Activated CD8-positive, alpha-beta memory T cell treated with anti-CD3 and anti-CD28 coated beads, Interleukin-2, amount 50 U/mL, for 4 hours (primary cell): ENCODE results near the gene PRKACB.
"Not testable (repeated sequence)": the region's sequence is repeated elsewhere in the genome, so short reads cannot be mapped to it uniquely, and the experiment has no call there.

Experiments used
- DNase-seq: peaks from one replicate; pipeline ENCODE4 v3.0.0-alpha.2; 2020

Gene PRKACB

DNA sequence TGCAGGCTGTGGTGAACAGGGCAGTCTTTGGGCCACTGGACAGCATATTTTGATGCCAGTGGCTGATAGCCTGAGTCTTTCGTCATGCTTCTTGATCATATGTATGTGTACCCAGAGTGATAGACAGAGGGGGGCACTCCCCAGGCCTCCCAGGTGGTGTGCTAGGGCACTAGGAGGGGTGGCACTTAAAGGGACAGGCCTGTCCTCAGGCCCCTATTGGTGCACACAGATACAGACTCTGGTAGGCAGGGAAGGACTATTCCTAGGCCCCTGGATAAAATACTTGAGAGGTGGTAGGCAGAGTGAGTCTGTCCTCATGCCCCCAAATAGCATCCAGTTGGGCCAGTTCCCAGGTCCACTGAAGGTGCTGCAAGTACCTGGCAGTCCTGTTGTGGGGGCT, 80.8 kb downstream of the PRKACB start:
- no peak for DNase-seq

DNA sequence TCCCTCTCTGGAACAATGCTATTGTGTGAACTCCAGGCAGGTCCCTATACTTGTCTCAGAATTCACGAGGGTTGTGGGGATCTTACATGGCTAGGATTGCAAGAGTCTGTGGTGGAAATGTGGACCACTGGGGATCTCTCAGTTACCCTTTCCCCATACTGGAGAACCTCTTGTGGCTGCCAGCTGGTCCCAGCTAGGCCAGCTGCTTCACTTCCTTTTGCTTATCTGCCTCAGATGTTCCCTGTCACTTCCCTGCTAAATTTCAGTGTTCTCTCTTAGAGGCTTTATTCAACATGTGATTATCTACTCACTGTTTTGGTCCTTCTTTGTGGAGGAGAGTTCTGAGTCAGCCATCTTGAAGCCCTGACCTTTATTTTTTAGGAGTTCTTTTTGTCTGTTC, 81.6 kb downstream of the PRKACB start:
- DNase-seq: no peak

DNA sequence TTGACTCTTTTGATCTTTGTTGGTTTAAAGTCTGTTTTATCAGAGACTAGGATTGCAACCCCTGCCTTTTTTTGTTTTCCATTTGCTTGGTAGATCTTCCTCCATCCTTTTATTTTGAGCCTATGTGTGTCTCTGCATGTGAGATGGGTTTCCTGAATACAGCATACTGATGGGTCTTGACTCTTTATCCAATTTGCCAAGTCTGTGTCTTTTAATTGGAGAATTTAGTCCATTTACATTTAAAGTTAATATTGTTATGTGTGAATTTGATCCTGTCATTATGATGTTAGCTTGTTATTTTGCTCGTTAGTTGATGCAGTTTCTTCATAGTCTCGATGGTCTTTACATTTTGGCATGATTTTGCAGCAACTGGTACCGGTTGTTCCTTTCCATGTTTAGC, 88.6 kb downstream of the PRKACB start:
- DNase-seq: not testable (repeated sequence)

DNA sequence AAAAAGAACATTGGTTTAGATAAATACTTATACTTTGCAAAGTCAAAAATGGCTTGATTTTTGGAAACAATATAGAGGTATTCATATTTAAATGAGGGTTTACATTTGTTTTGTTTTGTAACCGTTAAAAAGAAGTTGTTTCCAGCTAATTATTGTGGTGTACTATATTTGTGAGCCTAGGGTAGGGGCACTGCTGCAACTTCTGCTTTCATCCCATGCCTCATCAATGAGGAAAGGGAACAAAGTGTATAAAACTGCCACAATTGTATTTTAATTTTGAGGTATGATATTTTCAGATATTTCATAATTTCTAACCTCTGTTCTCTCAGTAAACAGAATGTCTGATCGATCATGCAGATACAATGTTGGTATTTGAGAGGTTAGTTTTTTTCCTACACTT, 92.2 kb downstream of the PRKACB start:
- no peak for DNase-seq

DNA sequence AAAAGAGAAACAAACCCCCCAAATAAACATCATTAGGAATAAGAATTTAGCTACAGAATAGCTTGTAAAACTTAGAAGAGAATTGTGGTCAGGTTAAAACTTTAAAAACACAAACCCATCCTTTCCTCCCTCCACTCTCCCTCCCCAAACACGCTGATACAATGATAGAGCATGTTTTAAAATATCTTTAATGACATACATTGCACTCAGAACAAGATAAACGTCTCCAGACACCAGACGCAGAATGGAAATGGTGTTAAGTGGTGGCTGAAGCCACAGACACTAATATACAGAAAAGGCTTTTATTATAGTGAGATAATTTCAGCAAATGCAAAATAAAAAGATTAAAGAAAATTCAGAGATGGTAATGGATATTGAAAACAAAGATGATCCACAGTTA, 98.6 kb downstream of the PRKACB start:
- DNase-seq: no peak

DNA sequence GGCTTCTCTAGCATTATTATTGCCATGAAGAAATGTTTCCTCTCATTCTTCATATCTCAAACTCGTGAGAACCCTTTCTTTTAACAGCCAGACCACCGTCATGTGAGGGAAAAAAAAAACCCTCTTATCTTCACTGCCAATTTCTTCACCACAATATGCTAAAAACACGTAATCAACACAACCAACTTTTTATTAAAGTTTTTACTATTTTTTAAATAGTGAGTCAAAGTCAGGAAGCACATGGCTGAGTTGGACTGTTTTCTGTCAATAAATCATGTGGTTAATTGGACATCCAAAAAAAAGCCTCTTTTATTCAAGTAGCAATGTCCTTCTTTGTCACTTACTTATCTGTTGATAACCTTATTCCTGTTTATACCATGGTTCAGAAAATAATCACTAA, 101.5 kb downstream of the PRKACB start:
- DNase-seq: no peak

DNA sequence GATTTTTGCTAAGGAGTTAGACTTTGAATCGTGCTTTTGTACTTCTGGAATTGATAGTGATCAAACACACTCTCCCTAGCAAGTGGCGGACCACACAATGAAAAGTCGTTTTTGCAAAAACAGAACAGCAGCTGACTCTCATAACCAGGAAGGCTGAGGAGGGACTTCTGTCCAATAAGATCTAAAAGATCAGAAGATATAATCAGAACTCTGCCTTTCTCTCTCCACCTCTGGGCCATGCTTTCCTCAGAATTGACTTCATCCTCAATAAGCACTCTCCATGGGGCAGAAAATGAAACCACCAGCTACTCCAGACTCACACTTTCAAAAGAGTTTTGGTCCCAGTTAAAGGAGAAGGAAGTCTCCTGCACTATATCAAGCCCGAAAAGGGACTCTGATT, 102.1 kb downstream of the PRKACB start:
- DNase-seq: no peak

DNA sequence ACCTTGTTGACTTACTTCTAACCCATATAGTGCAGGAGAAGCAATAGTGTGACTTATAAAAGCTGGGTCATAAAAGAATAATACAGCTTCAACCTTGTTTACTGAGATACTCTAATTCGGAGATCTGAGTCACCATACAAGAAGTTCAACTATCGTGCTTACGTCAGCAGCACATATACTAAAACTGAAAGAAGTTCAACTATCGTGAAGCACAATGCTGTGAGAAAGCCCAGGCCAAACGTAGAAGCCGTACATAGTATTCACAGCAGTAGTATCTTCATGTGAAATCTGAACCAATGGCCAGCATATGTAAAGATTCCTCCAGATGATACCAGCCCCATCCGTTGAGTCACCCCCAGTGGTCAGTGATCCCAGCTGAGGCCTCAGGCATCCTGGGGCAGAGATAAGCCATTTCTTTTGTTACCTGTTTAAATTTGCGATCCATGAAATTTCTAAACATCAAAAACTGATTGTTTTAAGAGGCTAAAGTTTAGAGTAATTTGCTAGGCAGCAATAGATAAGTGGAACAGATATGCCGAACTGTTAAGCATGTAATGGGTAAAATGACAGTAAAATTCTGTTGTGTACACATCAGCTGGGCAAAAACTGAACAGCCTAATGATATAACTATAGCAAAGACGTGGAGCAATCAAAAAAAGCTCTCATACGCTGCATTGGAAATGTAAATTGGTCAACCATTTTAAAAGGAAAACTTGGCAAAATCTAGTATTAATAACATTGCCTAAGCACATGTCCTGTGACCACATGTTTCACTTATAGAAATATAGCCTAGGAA, 103.6 kb downstream of the PRKACB start:
- no peak for DNase-seq

DNA sequence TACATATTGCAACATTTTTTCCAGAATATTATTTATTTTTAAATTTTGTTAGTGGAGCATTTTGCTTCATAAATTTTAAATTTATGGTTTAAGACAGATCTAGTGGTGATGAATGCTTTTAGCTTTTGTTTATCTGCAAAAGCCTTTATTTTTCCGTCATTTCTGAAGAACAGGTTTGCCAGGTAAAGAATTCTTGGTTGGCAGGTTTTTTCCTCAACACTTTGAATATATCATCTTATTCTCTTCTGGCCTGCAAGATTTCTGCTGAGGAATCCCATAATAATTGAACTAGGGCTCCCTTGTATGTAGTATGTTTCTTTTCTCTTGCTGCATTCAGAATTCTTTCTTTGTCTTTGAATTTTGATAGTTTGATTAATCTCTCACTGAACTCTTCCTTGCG, 106.6 kb downstream of the PRKACB start:
- DNase-seq: no peak

DNA sequence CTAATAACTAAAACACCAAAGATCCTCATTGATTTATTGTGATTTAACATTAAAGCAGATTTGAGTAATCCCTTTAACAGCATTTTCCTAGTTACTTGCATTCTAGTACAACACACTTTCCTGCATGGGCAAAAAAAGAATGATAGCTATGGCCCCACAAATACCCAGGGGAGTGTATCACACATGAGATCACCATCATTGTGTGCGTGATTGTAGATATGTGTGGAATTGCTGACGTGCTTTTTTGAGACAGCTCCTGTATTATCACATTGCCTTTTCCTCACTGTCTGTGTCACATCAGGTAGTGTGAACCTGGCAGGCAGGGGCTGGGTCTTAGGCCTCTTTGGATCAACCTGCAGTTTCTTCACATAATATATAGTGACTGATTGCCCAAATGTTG, 109.0 kb downstream of the PRKACB start:
- DNase-seq: no peak

DNA sequence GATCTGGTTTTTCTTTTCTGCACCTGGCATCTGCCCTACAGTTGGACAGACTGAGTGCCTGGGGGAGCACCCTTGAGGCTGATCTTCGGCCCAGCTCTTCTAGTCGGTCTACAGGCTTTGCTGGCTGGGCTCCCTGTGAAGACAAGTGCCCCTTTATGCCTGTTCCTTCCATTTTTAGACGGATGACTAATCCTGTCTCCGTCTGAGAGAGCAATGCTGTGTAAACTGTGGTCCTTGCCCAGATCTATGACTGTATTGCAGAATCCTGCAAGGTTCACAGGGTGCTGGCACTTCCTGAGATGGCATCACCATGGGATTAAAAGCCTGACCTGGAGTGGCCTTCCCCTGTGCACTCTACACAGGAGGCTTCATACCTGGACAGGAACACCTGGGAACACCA, 109.8 kb downstream of the PRKACB start:
- no peak for DNase-seq

DNA sequence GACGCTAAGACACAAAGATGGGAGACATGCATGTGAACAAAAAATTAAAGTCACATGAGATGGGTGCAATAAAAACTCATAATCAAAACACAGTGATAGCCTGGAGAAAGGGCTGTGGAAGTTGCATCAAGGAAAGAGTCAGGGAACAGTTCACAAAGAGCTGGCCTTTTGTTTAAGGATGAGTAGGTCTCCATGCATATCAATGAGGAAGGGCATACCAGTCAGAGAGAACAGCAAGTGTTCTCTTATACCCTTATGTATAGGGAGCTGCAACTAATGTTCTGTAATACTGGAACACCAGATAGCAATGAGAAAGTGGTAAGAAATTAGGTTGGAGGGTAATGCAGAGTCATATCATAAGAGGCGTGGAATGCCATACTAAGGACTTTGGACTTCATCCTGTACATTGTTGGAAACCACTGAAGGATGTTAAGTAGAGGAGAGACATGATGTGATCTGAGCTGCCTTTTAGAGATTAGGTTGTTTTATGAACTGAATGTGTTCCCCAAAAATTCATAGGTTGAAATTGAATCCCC, 110.7 kb downstream of the PRKACB start:
- DNase-seq: no peak

DNA sequence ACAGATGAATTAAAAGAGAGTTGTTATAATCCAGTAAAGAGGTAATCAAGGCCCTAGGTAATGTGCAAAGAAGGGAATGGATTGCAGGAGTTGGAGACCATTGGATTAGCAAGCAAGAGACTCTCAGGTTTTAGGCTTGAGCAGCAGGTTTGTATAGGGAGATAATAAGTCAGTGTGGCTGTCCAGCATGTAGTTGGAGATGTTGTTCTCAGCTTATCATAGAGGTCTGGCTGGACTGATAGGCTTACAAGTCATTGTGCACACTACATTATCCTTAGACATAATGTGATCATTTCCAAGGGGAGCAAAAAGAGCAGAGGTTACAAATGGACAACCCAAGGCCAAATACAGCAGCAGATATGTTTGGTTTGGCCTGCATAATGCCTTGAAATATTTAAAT, 111.5 kb downstream of the PRKACB start:
- DNase-seq: no peak

DNA sequence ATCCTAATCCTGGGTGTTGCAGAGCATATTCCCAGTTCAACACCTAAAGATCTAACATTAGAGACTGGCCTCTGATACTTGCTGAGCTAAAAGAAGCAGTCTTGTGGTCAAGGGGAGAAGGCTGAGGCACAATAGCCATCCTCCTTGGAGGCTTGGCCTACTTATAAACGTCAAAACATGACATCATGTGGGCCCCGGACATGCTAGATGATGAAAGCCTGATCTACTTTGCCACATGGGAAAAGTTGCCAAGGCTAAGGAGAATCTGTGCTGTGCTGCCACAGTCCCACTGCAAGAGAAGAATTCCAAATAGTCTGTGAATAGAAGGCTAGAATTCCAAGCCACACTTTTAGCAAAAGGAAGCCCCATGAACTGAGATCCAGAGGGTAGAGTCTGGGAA, 113.5 kb downstream of the PRKACB start:
- no peak for DNase-seq

DNA sequence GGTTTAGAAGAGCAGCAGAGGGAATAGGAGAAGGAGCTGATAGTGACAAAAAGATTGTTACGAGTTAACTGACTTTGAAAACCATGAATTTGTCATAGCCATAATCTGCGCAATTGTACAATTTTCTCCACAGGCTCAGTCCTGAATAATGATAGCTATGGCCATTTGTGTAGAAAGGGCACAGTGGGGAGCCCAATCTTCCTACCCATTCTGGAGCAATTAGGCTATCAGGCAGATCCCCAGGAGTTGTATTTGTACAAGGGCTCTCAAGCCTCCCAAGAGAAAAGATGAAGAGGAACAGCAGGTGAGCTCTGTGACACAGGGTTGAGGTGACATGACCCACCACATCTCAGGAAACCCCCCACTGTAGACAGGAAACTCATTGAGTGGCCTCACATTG, 115.3 kb downstream of the PRKACB start:
- no peak for DNase-seq

DNA sequence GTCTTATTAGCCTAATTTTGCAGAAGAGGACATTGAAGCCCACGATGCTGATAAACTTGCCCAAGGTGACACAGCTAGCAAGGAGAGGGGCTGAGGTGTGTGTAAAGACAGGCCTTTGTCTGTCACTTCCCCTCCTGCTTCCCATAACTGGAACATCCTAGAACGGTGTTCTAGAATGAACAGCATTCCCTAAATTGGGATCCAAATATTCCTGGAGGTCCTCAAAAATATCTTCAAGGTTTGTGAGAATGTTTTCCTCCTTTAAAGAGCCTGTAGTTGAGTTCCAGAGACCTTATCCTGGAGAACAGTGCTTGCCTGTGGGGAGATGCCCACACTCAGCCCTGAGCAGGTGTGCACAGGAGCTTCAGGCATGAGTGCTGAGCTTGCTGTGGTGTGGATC, 115.9 kb downstream of the PRKACB start:
- no peak for DNase-seq

DNA sequence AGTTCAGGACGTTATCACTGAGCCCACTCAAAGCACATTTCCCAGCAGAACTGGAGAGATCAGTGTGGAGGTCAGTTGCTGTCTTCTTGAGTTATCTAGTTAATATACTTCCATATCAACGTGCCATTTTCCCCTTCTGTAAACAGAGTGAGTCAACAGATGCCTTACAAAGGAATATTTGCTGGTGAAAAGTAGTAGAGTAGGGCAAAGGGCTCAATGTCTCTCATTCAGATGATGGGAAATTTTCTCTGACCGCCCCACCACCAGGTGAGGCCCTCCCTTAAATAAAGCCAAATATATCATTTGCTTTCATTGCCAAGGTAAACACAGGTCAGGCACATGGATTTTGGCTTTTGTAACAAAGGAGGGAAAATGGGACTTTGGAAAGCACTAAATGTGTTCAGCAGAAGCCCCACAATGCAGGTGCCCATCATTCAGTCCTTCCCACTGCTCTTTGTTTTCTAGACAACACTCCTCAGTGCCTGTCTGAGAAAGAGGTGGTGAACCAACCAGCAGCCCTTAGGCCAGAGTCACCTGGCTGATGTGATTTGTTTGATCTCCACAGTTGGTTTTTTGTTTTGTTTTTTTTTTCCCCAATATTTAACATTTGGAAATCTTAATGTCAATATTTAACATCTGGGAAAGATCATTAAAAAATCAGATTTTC, 116.9 kb downstream of the PRKACB start:
- no peak for DNase-seq

DNA sequence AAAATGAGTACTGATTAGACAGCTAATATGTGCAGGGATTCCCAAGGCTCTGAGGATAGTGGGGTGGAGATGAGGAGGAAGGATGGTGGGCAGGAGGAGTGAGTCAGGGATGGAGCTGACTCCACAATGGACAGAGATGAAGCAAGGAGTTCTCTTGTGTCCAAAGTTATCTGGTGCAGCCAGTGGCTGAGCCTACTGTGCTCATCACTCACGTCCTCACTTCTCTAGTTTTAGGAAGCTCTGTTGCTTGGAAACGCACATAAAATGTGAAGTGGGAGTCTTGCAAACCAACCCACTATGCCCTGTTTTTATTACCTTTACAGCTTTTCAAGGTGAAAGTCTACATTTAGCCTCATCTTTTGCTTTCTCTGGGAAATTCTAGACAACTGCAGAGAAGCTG, 120.9 kb downstream of the PRKACB start:
- no peak for DNase-seq

DNA sequence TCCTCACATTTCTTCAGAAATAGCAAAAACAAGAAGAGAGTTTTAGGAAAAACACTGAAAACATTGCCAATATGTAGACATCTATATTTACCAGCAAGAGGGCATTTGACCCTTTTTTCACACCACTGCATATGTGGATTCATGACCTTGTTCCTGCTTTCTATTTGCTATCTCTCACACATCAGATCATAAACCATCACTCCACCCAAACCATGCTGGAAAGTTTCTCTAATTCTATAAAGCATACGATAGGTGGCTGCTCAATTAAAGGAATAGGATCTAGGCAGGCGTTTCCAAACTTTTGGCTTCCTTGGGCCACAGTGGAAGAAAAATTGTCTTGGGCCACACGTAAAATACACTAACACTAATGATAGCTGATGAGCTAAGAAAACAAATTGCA, 121.8 kb downstream of the PRKACB start:
- DNase-seq: no peak

DNA sequence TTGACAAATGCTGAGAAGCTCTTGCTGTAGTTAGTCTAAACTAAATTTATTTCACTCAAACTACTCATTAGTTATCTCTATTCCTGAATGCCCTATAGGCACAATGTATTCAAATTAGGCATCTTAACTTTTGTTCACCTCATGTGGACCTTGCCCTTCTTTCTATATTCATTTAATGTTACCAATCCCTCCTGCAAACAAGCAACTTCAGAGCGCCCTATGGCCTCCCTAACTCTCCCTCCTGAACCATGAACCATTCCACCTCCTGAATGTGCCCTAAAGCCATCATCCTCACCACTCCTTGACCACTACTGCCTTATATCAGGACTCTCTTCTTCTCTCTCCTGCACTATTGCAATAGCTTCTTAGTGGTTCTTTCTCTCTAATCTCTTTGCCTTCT, 122.7 kb downstream of the PRKACB start:
- no peak for DNase-seq

DNA sequence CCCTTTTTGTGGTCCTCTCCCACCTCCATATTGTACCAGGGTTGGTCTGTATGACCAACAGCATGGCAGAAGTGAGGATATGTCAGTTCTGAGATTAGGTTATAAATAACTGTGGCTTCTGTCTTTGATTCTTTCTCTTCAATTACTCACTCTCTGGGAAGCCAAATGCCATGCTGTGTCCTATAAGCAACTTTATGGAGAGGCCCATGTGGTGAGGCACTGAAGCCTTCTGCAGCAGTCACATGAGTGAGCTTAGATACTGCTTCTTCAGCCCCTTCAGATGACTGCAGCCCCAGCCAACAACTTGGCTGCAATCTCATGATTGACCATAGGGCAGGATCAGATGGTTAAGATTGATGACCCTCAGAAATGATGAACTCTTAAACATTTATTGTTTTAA, 123.4 kb downstream of the PRKACB start:
- DNase-seq: no peak

DNA sequence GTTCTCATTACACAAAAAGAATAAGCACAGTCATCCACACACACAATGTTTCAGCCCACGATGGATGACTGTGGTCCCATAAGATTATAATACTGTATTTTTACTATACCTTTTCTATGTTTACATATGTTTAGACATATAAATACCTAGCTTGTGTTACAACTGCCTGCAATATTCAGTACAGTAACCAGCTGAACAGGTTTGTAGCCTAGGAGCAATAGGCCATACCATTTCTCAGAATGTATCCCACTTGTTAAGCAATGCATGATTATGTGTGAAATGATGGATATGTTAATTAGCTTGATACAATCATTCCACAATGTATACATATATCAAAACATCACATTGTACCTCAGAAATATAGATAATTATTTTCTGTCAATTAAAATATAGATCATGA, 124.3 kb downstream of the PRKACB start:
- no peak for DNase-seq

DNA sequence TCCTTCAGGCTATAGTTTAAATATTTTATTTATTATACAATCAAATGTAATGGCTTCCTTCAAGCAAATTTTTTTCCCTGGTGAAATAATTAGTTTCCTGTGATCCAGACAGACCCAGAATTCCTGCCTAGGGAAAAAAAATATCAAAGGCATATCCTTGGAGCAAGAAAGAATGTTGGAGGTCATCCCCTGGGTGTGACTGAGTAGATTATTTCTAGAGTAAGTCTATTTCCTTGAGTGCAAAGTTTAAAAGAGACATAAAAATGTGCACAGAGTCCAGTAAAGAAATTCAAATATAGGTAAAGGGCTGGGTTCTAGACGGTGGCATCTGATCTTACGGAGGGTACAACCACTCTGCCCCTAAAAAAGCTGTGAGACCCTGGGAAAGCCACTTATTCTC, 125.2 kb downstream of the PRKACB start:
- no peak for DNase-seq

DNA sequence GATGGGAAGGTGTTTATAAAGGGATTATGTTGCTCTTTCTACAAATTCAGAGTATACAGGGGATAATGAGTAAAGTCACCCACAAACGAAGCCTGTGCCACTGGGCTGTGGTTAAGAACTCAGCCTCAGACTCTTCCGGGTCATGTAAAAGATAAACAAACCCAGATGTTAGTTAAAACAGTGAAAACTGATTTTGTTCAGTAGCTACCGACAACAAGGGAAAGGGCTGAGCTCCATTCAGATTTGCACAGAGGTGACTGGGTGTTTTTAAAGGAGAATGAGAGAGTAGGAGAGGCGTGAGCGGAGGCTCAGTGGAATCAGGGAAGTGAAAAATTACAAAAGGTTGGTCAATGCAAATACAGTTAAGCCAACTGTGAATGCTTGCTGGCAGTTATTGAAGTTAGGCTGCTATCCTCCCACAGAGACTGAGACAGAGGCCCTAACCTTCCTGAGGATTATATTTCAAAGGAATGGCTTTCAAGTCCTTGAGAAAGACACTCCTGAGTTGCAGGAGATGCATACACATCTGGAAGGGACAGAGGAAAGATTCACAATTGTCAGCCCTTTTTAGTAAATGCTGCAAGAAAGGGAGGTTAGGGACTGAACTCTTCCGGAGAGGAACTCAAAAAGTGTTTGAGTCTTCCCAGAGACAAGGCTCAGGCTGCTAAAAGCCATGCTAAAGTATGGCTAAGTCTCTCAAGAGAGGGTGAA, 127.5 kb downstream of the PRKACB start:
- no peak for DNase-seq
